Measurements from ENCODE around the gene CAB39L. TPM values are rescaled to one million over a fixed set of nuclear protein-coding genes. Genes with fewer than 3 reads are reported as not detected.

The CAB39L gene
- total RNA-seq, 2 donors from 2014 or later: 5.3 to 8.6 TPM

DNA sequence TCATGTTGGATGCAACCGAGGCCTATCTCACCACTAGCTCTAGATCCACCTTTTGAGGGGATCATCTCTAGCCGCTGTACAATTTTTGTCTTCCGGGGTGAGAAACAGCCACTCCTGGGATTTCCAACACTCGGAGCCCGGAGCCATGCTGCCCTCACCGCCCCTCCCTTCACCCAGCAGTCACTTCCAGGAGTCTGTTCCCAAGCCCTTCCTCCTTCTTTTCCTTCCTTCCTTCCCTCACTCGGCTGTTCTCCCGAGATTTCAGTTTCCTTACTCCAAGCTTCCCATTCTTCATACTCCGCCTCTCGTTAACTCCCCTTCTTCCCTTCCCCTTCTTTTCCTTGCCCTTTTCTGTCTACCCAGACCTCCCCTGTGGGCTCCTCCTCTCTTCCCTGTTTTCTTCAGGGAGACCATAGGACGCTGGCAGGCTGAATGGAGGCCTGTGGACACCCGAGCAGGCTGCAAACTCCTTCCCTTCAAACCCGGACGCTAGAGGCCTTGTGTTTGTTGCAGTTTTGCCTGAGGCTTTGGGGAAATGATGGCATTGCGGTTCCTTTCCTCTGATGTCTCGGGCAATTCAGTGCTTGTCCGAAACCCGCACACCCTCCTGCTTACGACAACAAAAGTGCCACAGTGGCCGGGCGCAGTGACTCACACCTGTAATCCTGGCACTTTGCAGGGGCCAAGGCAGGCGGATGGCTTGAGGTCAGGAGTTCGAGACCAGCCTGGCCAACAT lies 96.0 kb downstream of the CAB39L start:
- 90 to 93% methylated on average over 14 to 23 of the region's 23 CpGs for WGBS, 2 experiments (ENCODE audit: insufficient coverage in 1 of 2, insufficient read length in 1 of 2)
- Mint-ChIP-seq H3K27me3 (ENCODE audit: insufficient read depth) (no peaks in the 10 kb centered on the region), H3K9me3 (no peaks in the 10 kb centered on the region), H3K4me1 (no peaks in the 10 kb centered on the region), H3K36me3 (ENCODE audit: low read depth) (peaks cover 4% of the 10 kb centered on the region), H3K4me3 (no peak overlapping the region), H3K27ac (no peak overlapping the region)
- Histone ChIP-seq H3K4me1 (ENCODE audit: control insufficient read depth, insufficient read depth, low read length) (no peaks in the 10 kb centered on the region), H3K27ac (ENCODE audit: low read depth, low read length) (no peak overlapping the region), H3K36me3 (ENCODE audit: control insufficient read depth, insufficient read depth, low read length) (no peaks in the 10 kb centered on the region), H3K4me3 (ENCODE audit: low read length) (no peak overlapping the region), H3K9ac (ENCODE audit: extremely low read depth, low read length, poor library complexity, severe bottlenecking) (no peak overlapping the region), H3K9me3 (ENCODE audit: control insufficient read depth, low read length) (no peaks in the 10 kb centered on the region), H3K27me3 (ENCODE audit: control insufficient read depth, insufficient read depth, low read length, poor library complexity, severe bottlenecking) (no peaks in the 10 kb centered on the region)
- TF ChIP-seq, protein P1, sequence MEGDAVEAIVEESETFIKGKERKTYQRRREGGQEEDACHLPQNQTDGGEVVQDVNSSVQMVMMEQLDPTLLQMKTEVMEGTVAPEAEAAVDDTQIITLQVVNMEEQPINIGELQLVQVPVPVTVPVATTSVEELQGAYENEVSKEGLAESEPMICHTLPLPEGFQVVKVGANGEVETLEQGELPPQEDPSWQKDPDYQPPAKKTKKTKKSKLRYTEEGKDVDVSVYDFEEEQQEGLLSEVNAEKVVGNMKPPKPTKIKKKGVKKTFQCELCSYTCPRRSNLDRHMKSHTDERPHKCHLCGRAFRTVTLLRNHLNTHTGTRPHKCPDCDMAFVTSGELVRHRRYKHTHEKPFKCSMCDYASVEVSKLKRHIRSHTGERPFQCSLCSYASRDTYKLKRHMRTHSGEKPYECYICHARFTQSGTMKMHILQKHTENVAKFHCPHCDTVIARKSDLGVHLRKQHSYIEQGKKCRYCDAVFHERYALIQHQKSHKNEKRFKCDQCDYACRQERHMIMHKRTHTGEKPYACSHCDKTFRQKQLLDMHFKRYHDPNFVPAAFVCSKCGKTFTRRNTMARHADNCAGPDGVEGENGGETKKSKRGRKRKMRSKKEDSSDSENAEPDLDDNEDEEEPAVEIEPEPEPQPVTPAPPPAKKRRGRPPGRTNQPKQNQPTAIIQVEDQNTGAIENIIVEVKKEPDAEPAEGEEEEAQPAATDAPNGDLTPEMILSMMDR (conservative IDR thresholded peaks at IDR 0.05): no peak
- DNase-seq: no peak

DNA sequence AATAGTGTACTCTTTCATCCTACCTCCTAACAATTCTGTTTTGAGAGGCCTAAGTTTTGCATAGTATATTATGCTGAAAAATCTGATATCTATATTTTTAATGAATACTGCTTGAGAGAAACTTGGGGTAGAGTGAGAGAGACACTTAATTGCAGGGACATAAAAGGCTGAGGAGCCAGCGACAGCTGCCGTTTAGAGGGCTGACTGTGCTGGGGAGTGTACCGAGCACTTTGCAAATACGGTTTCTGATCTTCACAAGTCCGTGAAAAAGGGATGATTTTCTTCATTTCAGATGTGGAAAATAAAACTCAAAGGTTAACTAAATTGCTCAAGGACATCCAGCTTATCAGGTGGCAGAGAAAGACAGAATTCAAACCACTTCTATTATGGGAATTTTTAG lies 97.4 kb downstream of the CAB39L start:
- H3K4me3 Mint-ChIP-seq: no peak overlapping the region
- Histone ChIP-seq H3K9ac (ENCODE audit: extremely low read depth, low read length, poor library complexity, severe bottlenecking) (no peak overlapping the region), H3K9me3 (ENCODE audit: control insufficient read depth, low read length) (no peaks in the 10 kb centered on the region), H3K4me3 (ENCODE audit: low read length) (no peak overlapping the region), H3K27me3 (ENCODE audit: control insufficient read depth, insufficient read depth, low read length, poor library complexity, severe bottlenecking) (no peaks in the 10 kb centered on the region), H3K4me1 (ENCODE audit: control insufficient read depth, insufficient read depth, low read length) (no peaks in the 10 kb centered on the region), H3K27ac (ENCODE audit: low read depth, low read length) (no peak overlapping the region), H3K36me3 (ENCODE audit: control insufficient read depth, insufficient read depth, low read length) (no peaks in the 10 kb centered on the region)
- H3K4me1 Mint-ChIP-seq: no peaks in the 10 kb centered on the region
- 84 to 90% methylated on average over 5 of the region's 5 CpGs for WGBS, 2 experiments (ENCODE audit: insufficient coverage in 1 of 2, insufficient read length in 1 of 2)
- TF ChIP-seq, protein P1 (conservative IDR thresholded peaks at IDR 0.05): no peak
- H3K27me3 Mint-ChIP-seq (ENCODE audit: insufficient read depth): no peaks in the 10 kb centered on the region
- H3K27ac Mint-ChIP-seq: no peak overlapping the region
- DNase-seq: no peak
- peaks cover 4% of the 10 kb centered on the region for H3K36me3 Mint-ChIP-seq (ENCODE audit: low read depth)
- H3K9me3 Mint-ChIP-seq: no peaks in the 10 kb centered on the region

DNA sequence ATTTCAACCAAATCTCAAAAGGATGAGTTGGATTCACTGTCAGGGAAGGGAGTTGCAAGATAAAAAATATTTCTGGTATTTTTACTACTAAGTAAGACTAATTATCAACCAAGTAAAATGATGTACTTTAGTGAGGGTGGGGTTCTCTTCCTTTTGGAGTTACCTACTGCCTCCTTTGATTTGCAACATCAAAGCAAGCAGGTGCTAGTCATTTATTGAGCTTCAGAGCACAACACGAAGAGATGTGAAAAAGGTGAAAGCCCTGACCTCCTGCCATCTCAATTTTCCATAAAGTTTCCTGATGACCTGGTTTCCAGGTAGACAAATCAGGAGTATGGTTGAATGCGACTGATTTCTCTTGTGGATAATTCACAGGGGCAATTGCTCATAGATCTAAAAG lies 100.1 kb downstream of the CAB39L start:
- Mint-ChIP-seq H3K4me3 (no peak overlapping the region), H3K36me3 (ENCODE audit: low read depth) (peaks cover 2% of the 10 kb centered on the region), H3K27ac (no peak overlapping the region), H3K27me3 (ENCODE audit: insufficient read depth) (no peaks in the 10 kb centered on the region), H3K9me3 (no peaks in the 10 kb centered on the region), H3K4me1 (no peaks in the 10 kb centered on the region)
- no peak overlapping the region for H3K27ac ChIP-seq (ENCODE audit: low read depth, low read length)
- H3K4me3 ChIP-seq (ENCODE audit: low read length): no peak overlapping the region
- H3K36me3 ChIP-seq (ENCODE audit: control insufficient read depth, insufficient read depth, low read length): no peaks in the 10 kb centered on the region
- DNase-seq: no peak
- no peaks in the 10 kb centered on the region for H3K9me3 ChIP-seq (ENCODE audit: control insufficient read depth, low read length)
- H3K9ac ChIP-seq (ENCODE audit: extremely low read depth, low read length, poor library complexity, severe bottlenecking): no peak overlapping the region
- WGBS, 2 experiments (ENCODE audit: insufficient coverage in 1 of 2, insufficient read length in 1 of 2): 82 to 100% methylated on average over 1 to 2 of the region's 2 CpGs
- H3K4me1 ChIP-seq (ENCODE audit: control insufficient read depth, insufficient read depth, low read length): no peaks in the 10 kb centered on the region
- H3K27me3 ChIP-seq (ENCODE audit: control insufficient read depth, insufficient read depth, low read length, poor library complexity, severe bottlenecking): no peaks in the 10 kb centered on the region
- TF ChIP-seq, protein P1 (conservative IDR thresholded peaks at IDR 0.05): no peak
